Stimulated activated CD4-positive, alpha-beta T cell treated with anti-CD3 and anti-CD28 coated beads, Interleukin-4, amount 100 ng/mL, for 48 hours (primary cell): ENCODE results near the gene SLC22A14.
"Not testable (repeated sequence)": the region's sequence is repeated elsewhere in the genome, so short reads cannot be mapped to it uniquely, and the experiment has no call there.

Experiments used
- DNase-seq, 2 donors: peaks; one replicate each; pipeline ENCODE4 v3.0.0-alpha.2; 2020; ENCODE audit warnings: low read depth in 2 of 2

The SLC22A14 gene

GRCh38 chr3:38281895-38282686 is at the start of gene SLC22A14:
Gene SLC22A14, plus strand, starts transcription at chr3:38282294. Its CDS starts 23,733 bp downstream, at chr3:38306027.
- DNase-seq: no peak

GRCh38 chr3:38232701-38233100 is 49.4 kb upstream of the SLC22A14 start:
- no peak for DNase-seq

- no peak for DNase-seq
These were observed 46.6 kb upstream of the SLC22A14 start for GRCh38 chr3:38235466-38235865.

GRCh38 chr3:38238416-38239008 is 43.6 kb upstream of the SLC22A14 start:
- no peak for DNase-seq

DNA sequence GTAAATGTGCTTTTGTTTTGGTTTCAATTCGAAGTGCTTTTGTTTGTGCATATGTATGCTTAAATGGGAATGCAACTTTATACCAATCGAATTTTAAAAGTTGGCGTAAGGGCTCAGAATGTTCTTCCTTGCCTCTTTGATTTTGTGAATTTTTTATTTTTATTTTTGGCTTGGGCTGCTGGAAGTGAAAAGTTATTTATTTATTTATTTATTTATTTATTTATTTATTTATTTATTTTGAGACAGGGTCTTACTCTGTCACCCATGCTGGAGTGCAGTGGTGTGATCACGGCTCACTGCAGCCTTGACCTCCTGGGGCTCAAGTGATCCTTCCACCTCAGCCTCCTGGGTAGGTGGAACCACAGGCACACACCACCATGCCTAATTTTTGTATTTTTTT is 39.3 kb upstream of the SLC22A14 start:
- DNase-seq: not testable (repeated sequence)

DNA sequence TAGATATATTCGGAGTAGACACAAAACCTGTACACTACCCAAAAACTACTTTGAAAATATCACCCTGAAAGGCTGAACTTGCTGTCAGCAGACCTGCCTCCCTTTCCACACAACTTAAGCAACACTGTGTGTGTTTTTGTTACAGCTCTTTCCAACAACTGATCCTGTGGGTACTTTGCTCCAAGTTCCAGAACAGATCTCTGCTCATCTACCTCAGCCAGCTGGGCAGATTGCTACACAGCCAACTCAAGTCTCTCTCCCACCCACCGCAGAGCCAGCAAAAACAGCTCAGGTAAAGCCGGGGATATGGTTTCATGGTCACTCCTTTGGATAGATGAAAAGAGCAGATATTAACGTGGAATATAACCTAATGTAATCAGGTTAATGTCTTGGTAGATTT is 36.2 kb upstream of the SLC22A14 start:
- no peak for DNase-seq

DNA sequence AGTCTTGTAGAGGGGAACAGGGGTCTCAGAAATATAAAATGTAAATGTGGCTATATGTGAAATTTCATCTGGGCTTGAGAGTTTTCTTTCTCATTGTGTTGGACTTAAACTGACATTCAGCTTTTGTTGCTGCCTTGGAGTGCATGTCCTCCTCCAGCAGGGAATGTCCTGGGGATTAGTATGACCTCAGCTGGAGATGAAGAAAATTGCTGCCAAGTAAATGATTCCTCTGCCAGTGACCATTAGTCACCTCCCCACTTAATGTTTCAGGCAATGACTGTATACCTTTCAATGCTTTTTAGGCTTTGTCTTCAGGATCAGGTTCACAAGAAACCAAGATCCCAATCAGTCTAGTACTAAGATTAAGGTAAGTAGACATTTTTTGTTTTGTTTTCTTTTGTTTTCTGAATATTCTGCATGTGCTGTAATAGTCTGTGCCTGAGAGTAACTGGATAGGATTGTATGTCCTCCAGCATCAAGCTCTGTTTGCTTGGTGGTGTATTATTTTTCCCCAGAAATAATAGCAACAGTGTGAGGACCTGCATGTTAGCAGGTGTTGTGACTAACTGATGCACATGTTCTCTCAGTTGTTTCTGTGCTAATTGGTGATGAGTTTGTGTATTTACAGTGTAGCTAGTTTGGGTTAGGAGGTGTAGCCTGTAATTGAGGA is 34.6 kb upstream of the SLC22A14 start:
- no peak for DNase-seq

GRCh38 chr3:38250198-38250597 is 31.9 kb upstream of the SLC22A14 start:
- no peak for DNase-seq

DNA sequence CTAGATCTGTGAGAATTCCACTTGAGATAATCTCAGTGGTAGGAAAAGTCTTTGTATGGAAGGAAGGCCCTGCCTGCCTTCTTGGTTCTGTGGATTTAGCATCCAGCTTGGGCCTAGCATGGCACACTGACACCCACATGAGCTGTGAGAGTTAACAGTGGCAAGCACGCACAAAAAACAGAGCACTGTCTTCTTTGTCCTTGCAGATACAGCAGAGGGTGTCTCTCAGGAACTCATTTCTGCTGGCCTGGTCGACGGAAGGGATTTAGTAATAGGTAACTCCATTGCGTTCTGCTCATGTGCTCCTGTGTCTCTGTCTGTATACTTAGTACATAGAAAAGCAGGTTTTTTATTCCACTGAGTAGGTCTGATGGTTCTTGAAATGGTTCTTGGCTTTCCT is 30.9 kb upstream of the SLC22A14 start:
- no peak for DNase-seq

DNA sequence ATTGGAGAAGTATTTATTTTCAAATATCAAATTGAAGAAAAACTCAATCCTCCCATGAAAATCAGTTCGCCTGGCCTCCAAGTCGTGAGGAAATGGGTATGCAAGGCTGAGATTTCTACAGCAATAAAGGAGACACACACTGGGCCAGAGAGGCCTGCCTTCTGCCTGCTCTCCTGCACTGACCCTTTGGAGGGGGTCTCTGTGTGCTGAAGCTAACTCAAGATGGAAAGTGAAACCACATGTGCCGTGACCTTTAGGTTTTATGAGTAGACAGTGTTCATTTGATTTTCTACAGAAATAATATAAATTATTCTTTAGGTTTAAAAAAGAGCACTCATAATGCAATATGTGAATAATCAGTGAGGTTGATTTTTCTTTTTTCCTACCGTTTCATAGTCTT is 28.4 kb upstream of the SLC22A14 start:
- DNase-seq: no peak

DNA sequence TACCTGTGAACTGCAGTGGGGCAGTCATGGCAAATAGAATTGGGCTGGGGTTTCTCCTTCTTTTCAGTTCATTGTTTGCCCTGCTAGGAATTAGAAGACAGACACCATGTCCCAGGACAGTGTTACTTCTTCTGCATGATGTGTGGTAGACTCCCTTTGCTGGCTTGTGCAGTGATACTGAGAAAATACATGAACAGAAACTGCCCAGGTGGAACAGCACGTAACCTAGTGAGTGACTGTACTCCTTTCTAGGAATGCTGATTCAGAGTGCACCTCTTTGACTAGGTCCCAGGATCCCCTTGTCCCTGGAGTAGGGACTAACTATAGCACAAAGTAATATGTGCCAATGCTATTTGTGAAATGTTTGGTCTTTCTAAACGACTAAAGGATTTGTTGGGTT is 27.2 kb upstream of the SLC22A14 start:
- no peak for DNase-seq

- DNase-seq: no peak
These were observed 26.5 kb upstream of the SLC22A14 start for GRCh38 chr3:38255627-38256026.

GRCh38 chr3:38257583-38257982 is 24.5 kb upstream of the SLC22A14 start:
- DNase-seq: no peak

DNA sequence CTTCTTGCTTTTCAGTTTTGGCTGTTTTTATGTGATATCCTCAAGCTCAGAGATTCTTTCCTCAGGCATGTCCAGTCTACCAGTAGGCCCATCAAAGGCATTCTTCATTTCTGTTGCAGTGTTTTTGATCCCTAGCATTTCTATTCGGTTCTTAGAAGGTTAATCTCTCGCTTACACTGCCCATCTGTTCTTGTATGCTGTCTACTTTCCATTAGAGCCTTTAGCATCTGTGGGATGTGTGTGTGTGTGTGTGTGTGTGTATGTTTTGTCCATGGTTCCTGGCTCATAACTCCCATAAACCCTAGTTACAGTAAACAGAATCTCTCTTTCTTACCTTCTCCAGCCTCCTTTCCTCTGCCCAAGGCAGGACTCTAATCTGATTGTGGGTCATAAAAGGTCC is 21.6 kb upstream of the SLC22A14 start:
- DNase-seq: no peak

GRCh38 chr3:38264353-38264771 is 17.7 kb upstream of the SLC22A14 start:
- DNase-seq: no peak

DNA sequence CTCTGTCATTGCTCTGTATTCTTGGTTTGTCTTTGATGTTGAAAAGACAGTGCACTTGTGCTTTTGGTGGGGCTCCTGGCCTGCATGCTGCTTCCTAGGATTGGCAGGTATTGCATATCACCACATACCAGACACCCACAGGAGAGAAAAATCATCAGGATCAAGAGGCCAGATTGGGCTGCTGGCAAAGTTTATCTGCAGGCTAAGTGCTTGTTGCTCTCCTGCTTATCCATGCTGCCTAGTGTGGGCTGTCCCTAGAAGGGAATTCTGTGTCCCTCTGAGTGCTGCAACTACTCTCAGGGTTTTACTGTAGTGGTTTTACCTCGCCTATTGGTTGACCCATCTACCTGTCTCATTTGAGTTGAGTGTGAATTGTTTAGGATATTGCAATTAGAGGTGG is 17.3 kb upstream of the SLC22A14 start:
- no peak for DNase-seq

- no peak for DNase-seq
These were observed 16.3 kb upstream of the SLC22A14 start, which contains the start of gene SLC22A13 for GRCh38 chr3:38265604-38266307. Gene SLC22A13, plus strand, starts transcription at chr3:38265812. Its CDS starts 49 bp downstream, at chr3:38265861.

DNA sequence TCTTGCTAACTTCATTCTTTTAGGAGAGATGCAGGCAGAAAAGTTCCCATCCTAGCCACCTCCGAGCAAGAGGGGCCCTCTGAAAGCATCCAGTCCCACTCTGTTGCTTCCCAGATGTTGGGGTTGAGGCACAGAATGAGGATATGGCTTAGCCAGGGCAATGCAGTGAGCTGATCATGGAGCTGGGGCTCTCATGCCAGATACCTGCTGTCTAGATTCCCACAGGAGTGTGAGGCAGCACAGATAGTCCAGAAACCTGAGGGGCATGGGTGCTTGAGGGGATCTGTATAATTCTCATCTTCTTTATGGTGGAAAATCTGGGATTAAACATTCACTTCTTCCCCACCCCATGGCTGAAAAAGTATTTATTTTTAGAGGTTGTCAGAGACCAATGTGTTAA is 15.3 kb upstream of the SLC22A14 start:
- no peak for DNase-seq

- no peak for DNase-seq
These were observed 14.4 kb upstream of the SLC22A14 start for GRCh38 chr3:38267662-38268061.

DNA sequence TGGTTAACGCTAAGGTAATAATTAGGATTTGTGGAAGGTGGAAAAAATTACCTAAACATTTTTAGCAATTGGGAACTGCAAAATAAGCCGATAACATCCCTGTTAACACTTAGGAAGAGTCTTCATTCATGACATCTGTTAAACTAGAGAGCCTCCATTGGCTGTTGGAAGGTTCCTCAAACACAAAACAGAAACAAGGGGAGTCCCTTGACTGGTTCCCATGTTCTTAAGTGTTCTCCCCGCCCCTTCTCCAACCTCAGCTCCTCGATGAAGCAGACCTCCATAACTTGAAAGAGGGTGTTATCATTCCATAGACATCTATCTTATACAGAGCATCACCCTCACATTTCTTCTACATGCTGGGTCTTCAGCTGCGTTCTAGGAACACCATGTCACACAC is 14.0 kb upstream of the SLC22A14 start:
- DNase-seq: no peak

DNA sequence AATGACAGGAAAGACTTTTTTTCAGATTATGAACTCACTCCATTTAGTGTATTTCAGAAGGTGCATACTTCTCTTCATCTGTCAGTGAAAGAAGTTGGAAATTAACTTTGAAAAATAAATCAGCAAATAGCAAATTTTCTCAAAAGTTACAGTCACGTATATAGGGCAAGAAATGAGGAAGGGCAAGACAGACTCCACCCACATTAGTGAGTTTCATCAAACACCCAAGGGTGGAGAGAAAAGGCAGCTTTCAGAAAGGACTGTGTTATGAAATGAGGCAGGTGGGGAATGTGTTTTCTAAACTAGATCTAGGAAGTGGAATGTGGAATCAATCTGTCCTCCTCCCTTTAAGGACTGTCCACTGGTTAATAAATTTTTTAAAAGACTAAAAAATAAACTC is 13.6 kb upstream of the SLC22A14 start:
- no peak for DNase-seq

GRCh38 chr3:38270606-38271005 is 11.5 kb upstream of the SLC22A14 start:
- DNase-seq: no peak
